ENCODE results near the gene RNF26.

The RNF26 gene

DNA sequence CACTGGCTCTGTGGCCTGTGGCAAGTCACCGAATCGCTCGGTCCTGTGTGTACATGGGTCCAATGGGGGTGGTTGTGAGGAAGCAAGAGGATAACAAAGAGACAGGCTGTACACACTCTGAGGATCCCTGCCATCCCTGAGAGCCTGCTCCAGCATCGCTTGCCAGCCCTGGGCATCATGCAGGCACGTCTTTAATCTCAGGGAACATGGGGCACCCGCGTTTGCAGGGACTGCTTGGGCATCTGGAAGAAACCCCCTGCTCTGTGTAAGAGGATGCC is 7.6 kb downstream of the RNF26 start:
- TF ChIP-seq, protein P1, sequence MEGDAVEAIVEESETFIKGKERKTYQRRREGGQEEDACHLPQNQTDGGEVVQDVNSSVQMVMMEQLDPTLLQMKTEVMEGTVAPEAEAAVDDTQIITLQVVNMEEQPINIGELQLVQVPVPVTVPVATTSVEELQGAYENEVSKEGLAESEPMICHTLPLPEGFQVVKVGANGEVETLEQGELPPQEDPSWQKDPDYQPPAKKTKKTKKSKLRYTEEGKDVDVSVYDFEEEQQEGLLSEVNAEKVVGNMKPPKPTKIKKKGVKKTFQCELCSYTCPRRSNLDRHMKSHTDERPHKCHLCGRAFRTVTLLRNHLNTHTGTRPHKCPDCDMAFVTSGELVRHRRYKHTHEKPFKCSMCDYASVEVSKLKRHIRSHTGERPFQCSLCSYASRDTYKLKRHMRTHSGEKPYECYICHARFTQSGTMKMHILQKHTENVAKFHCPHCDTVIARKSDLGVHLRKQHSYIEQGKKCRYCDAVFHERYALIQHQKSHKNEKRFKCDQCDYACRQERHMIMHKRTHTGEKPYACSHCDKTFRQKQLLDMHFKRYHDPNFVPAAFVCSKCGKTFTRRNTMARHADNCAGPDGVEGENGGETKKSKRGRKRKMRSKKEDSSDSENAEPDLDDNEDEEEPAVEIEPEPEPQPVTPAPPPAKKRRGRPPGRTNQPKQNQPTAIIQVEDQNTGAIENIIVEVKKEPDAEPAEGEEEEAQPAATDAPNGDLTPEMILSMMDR (IDR thresholded peaks at IDR 0.05; ENCODE audit: low read length): no peak
- TF ChIP-seq EZH2 (IDR thresholded peaks at IDR 0.05; ENCODE audit: borderline replicate concordance, low read length): no peak
- Histone ChIP-seq H3K4me3 (ENCODE audit: low read depth, low read length, poor library complexity, severe bottlenecking) (no peak overlapping the region), H3K27ac (ENCODE audit: low read depth, low read length, poor library complexity, severe bottlenecking) (no peak overlapping the region), H3K9ac (ENCODE audit: low read length) (no peak overlapping the region), H3K9me2 (ENCODE audit: low read depth, low read length) (no peaks in the 10 kb centered on the region), H4K20me1 (ENCODE audit: insufficient read depth, low read length) (no peaks in the 10 kb centered on the region), H2AFZ (ENCODE audit: low read length) (no peak overlapping the region), H3F3A (ENCODE audit: insufficient read depth, low read length) (no peaks in the 10 kb centered on the region), H3K4me2 (ENCODE audit: low read length) (no peak overlapping the region), H3K36me3 (ENCODE audit: insufficient read depth, low read length) (no peaks in the 10 kb centered on the region; the same call in 1 of the 2 replicates), H3K9me3 (ENCODE audit: low read length) (no peaks in the 10 kb centered on the region), H3K27me3 (ENCODE audit: insufficient read depth, low read length) (peaks cover 4% of the 10 kb centered on the region; the same call in 1 of the 2 replicates), H3K4me1 (ENCODE audit: insufficient read depth, low read length, severe bottlenecking) (peaks cover 30% of the 10 kb centered on the region), H3K79me2 (ENCODE audit: insufficient read depth, low read length) (no peaks in the 10 kb centered on the region)

GRCh38 chr11:119342362-119343130 is 8.2 kb downstream of the RNF26 start:
- Histone ChIP-seq H3K79me2 (ENCODE audit: insufficient read depth, low read length) (no peaks in the 10 kb centered on the region), H3K4me1 (ENCODE audit: insufficient read depth, low read length, severe bottlenecking) (peaks cover 24% of the 10 kb centered on the region), H3K27me3 (ENCODE audit: insufficient read depth, low read length) (peaks cover 4% of the 10 kb centered on the region; the same call in 1 of the 2 replicates), H3K9ac (ENCODE audit: low read length) (no peak overlapping the region), H3K4me2 (ENCODE audit: low read length) (no peak overlapping the region), H3K9me3 (ENCODE audit: low read length) (no peaks in the 10 kb centered on the region), H4K20me1 (ENCODE audit: insufficient read depth, low read length) (no peaks in the 10 kb centered on the region), H3K36me3 (ENCODE audit: insufficient read depth, low read length) (no peaks in the 10 kb centered on the region; the same call in 1 of the 2 replicates), H2AFZ (ENCODE audit: low read length) (no peak overlapping the region), H3F3A (ENCODE audit: insufficient read depth, low read length) (no peaks in the 10 kb centered on the region), H3K27ac (ENCODE audit: low read depth, low read length, poor library complexity, severe bottlenecking) (no peak overlapping the region), H3K4me3 (ENCODE audit: low read depth, low read length, poor library complexity, severe bottlenecking) (no peak overlapping the region), H3K9me2 (ENCODE audit: low read depth, low read length) (no peaks in the 10 kb centered on the region)
- TF ChIP-seq, protein P1 (IDR thresholded peaks at IDR 0.05; ENCODE audit: low read length): no peak
- TF ChIP-seq EZH2 (IDR thresholded peaks at IDR 0.05; ENCODE audit: borderline replicate concordance, low read length): no peak

- peaks cover 4% of the 10 kb centered on the region; the same call in 1 of the 2 replicates for H3K27me3 ChIP-seq (ENCODE audit: insufficient read depth, low read length)
These were observed 9.4 kb downstream of the RNF26 start for GRCh38 chr11:119343726-119344125.

More at GRCh38 chr11:119343726-119344125, 9.4 kb downstream of the RNF26 start:
- Histone ChIP-seq H3K27ac (ENCODE audit: low read depth, low read length, poor library complexity, severe bottlenecking) (no peak overlapping the region), H3K9me3 (ENCODE audit: low read length) (no peaks in the 10 kb centered on the region), H3K36me3 (ENCODE audit: insufficient read depth, low read length) (no peaks in the 10 kb centered on the region; the same call in 1 of the 2 replicates), H2AFZ (ENCODE audit: low read length) (no peak overlapping the region), H3K9ac (ENCODE audit: low read length) (no peak overlapping the region), H3K4me1 (ENCODE audit: insufficient read depth, low read length, severe bottlenecking) (peaks cover 12% of the 10 kb centered on the region), H3K4me3 (ENCODE audit: low read depth, low read length, poor library complexity, severe bottlenecking) (no peak overlapping the region), H3K4me2 (ENCODE audit: low read length) (no peak overlapping the region), H3K9me2 (ENCODE audit: low read depth, low read length) (no peaks in the 10 kb centered on the region), H3K79me2 (ENCODE audit: insufficient read depth, low read length) (no peaks in the 10 kb centered on the region), H3F3A (ENCODE audit: insufficient read depth, low read length) (no peaks in the 10 kb centered on the region), H4K20me1 (ENCODE audit: insufficient read depth, low read length) (no peaks in the 10 kb centered on the region)
- no peak for TF ChIP-seq EZH2 (IDR thresholded peaks at IDR 0.05; ENCODE audit: borderline replicate concordance, low read length)
- TF ChIP-seq, protein P1 (IDR thresholded peaks at IDR 0.05; ENCODE audit: low read length): no peak

All from OCI-LY1 (cell line).